ENCODE measurements around the gene HCN4.
A peak's percentile ranks its signal among the peaks of the same experiment; 100 is the strongest.
"Not testable (repeated sequence)": the region's sequence is repeated elsewhere in the genome, so short reads cannot be mapped to it uniquely, and the experiment has no call there.

The HCN4 gene

GRCh38 chr15:73324496-73325170, 44.1 kb downstream of the HCN4 start:
- no peak for DNase-seq

GRCh38 chr15:73323956-73324355, 44.8 kb downstream of the HCN4 start:
- DNase-seq: no peak

- DNase-seq: no peak
Observed at GRCh38 chr15:73323374-73323955, 45.3 kb downstream of the HCN4 start.

- DNase-seq: no peak
Observed at GRCh38 chr15:73322665-73323373, 45.9 kb downstream of the HCN4 start.

GRCh38 chr15:73321496-73322450, 47.0 kb downstream of the HCN4 start:
- DNase-seq: no peak

GRCh38 chr15:73320619-73321180, 48.1 kb downstream of the HCN4 start:
- no peak for DNase-seq

- DNase-seq: no peak
Observed at GRCh38 chr15:73319460-73320245, 49.1 kb downstream of the HCN4 start.

GRCh38 chr15:73318463-73319351, 50.1 kb downstream of the HCN4 start:
- no peak for DNase-seq

- DNase-seq: no peak
Observed at GRCh38 chr15:73317651-73318462, 50.9 kb downstream of the HCN4 start.

GRCh38 chr15:73313861-73314260, 54.9 kb downstream of the HCN4 start:
- DNase-seq: no peak

GRCh38 chr15:73308305-73308704, 60.5 kb downstream of the HCN4 start:
- DNase-seq: no peak

GRCh38 chr15:73305331-73306211, 63.2 kb downstream of the HCN4 start:
- DNase-seq: peak; percentile 62 to 76 (median 70)

- peak in 3 of 4 experiments; percentile 23 to 40 (median 27) for DNase-seq
Observed at GRCh38 chr15:73303636-73304035, 65.1 kb downstream of the HCN4 start.

- not testable (repeated sequence) for DNase-seq
Observed at GRCh38 chr15:73300286-73300685, 68.5 kb downstream of the HCN4 start.

GRCh38 chr15:73298522-73299245, 70.1 kb downstream of the HCN4 start:
- DNase-seq: peak; percentile 21 to 55 (median 40)

- no peak for DNase-seq
Observed at GRCh38 chr15:73296609-73297353, 72.0 kb downstream of the HCN4 start.

All from suppressor macrophage (primary cell).